Osteoblast (primary cell): ENCODE measurements around the gene IQCN. TPM values are rescaled to one million over a fixed set of nuclear protein-coding genes. Genes with fewer than 3 reads are reported as not detected.
"Not testable (repeated sequence)": the region's sequence is repeated elsewhere in the genome, so short reads cannot be mapped to it uniquely, and the experiment has no call there.

Experiments used
- DNase-seq: peaks from one replicate; pipeline ENCODE4 v3.0.0; 2011; ENCODE audit warnings: low spot score, mixed read lengths; ENCODE audit not compliant: insufficient read length; ENCODE audit errors: missing footprints
- H2AFZ ChIP-seq: 2 replicates; pipeline ENCODE4 v1.6.0; 2011; ENCODE audit warnings: mild to moderate bottlenecking, low read length
- H3K27ac ChIP-seq: 2 replicates; pipeline ENCODE4 v1.5.1; 2011; ENCODE audit warnings: mild to moderate bottlenecking, low read depth, low read length, moderate library complexity
- H3K27me3 ChIP-seq: 2 replicates; pipeline ENCODE4 v1.6.0; 2012; ENCODE audit warnings: mild to moderate bottlenecking, control low read depth, inconsistent platforms, low read length, moderate library complexity; ENCODE audit not compliant: insufficient read depth
- H3K36me3 ChIP-seq: 2 replicates; pipeline ENCODE4 v1.5.1; 2011; ENCODE audit warnings: mild to moderate bottlenecking, low read length, control low read depth, moderate library complexity; ENCODE audit not compliant: insufficient read depth
- H3K4me1 ChIP-seq: 2 replicates; pipeline ENCODE4 v1.5.1; 2011; ENCODE audit warnings: mild to moderate bottlenecking, low read length, control low read depth, moderate library complexity; ENCODE audit not compliant: insufficient read depth
- H3K4me2 ChIP-seq: 2 replicates; pipeline ENCODE4 v1.6.0; 2011; ENCODE audit warnings: mild to moderate bottlenecking, low read length; ENCODE audit not compliant: insufficient read depth
- H3K4me3 ChIP-seq: fragments of 200-600 bp; sonication (generic); 3 replicates; pipeline ENCODE4 v1.5.1; 2012; ENCODE audit warnings: mild to moderate bottlenecking, low read length, inconsistent platforms; ENCODE audit not compliant: insufficient read depth
- H3K79me2 ChIP-seq: 2 replicates; pipeline ENCODE4 v1.6.0; 2012; ENCODE audit warnings: mild to moderate bottlenecking, low read length, control low read depth, inconsistent platforms; ENCODE audit not compliant: insufficient read depth
- H3K9me3 ChIP-seq: 2 replicates; pipeline ENCODE4 v1.5.1; 2011; ENCODE audit warnings: low read depth, low read length, control low read depth
- H4K20me1 ChIP-seq: 2 replicates; pipeline ENCODE4 v1.6.0; 2012; ENCODE audit warnings: mild to moderate bottlenecking, low read length, control low read depth; ENCODE audit not compliant: insufficient read depth
- total RNA-seq: library from RNA; depleted of rRNA; stranded (reverse); fragments of >200 nt; gene quantifications from 2 replicates; pipeline ENCODE4 v1.2.3, GENCODE V29; 2012
- TF ChIP-seq, protein P1 (sequence below): IDR thresholded peaks from 2 replicates; pipeline ENCODE4 v1.5.1; 2011; ENCODE audit warnings: mild to moderate bottlenecking, low read depth, low read length, moderate library complexity; ENCODE audit errors: extremely low read depth

IQCN gene
- total RNA-seq, 1 donor: 2.5 TPM

DNA sequence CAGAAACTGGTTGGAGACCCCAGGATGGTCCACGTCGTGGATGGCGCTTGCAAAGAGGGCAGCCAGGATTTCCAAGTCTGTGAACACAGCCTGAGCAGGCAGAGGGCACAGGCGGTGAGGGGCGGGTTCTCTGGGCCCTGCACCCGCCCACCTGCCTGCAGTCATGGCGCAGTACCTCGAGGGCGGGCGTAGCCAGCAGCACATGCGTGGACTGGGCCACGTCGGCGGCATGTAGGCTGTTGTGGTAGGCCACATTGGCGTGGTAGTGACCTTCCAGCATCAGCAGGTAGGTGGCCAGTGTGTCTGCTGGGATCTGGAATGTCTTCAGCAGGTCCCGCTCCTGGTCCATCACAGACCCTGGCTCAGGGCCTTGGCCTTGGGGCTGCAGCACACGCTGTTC is 56.1 kb downstream of the IQCN start:
- no peak overlapping the region for H2AFZ ChIP-seq
- H3K4me3 ChIP-seq: no peak overlapping the region
- H3K27ac ChIP-seq: no peak overlapping the region
- no peaks in the 10 kb centered on the region for H3K27me3 ChIP-seq
- no peaks in the 10 kb centered on the region for H3K9me3 ChIP-seq
- peak; percentile 36 for DNase-seq
- H3K4me1 ChIP-seq: peaks cover 10% of the 10 kb centered on the region
- H3K79me2 ChIP-seq: no peaks in the 10 kb centered on the region
- no peak overlapping the region for H3K4me2 ChIP-seq
- H3K36me3 ChIP-seq: no peaks in the 10 kb centered on the region
- peaks cover 2% of the 10 kb centered on the region for H4K20me1 ChIP-seq
- TF ChIP-seq, protein P1, sequence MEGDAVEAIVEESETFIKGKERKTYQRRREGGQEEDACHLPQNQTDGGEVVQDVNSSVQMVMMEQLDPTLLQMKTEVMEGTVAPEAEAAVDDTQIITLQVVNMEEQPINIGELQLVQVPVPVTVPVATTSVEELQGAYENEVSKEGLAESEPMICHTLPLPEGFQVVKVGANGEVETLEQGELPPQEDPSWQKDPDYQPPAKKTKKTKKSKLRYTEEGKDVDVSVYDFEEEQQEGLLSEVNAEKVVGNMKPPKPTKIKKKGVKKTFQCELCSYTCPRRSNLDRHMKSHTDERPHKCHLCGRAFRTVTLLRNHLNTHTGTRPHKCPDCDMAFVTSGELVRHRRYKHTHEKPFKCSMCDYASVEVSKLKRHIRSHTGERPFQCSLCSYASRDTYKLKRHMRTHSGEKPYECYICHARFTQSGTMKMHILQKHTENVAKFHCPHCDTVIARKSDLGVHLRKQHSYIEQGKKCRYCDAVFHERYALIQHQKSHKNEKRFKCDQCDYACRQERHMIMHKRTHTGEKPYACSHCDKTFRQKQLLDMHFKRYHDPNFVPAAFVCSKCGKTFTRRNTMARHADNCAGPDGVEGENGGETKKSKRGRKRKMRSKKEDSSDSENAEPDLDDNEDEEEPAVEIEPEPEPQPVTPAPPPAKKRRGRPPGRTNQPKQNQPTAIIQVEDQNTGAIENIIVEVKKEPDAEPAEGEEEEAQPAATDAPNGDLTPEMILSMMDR: no peak

DNA sequence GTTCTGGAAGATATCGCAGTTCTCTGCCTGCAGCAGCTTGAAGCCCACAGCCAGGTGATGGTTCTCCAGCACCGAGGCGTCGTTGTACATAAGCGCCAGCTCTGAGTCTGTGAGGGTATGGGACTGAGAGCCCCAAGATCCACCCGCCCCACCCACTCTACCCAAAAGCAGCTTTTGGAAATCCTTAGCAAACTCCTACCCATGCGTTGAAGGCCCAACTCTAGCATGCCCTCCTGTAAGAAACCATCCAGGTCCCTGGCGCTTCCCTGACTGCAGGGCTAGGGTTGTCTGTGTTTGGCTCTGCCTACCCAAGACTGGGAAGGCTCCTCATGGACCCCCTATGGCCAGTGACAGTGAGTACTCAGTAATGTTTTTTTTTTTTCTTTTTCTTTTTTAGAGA is 57.5 kb downstream of the IQCN start:
- DNase-seq: peak; percentile 4
- Histone ChIP-seq H3K79me2 (no peaks in the 10 kb centered on the region), H3K9me3 (no peaks in the 10 kb centered on the region), H3K27me3 (no peaks in the 10 kb centered on the region), H4K20me1 (peaks cover 2% of the 10 kb centered on the region), H3K4me2 (no peak overlapping the region), H3K4me3 (no peak overlapping the region), H3K36me3 (no peaks in the 10 kb centered on the region), H3K27ac (no peak overlapping the region), H2AFZ (no peak overlapping the region), H3K4me1 (peaks cover 10% of the 10 kb centered on the region)
- TF ChIP-seq, protein P1: no peak

DNA sequence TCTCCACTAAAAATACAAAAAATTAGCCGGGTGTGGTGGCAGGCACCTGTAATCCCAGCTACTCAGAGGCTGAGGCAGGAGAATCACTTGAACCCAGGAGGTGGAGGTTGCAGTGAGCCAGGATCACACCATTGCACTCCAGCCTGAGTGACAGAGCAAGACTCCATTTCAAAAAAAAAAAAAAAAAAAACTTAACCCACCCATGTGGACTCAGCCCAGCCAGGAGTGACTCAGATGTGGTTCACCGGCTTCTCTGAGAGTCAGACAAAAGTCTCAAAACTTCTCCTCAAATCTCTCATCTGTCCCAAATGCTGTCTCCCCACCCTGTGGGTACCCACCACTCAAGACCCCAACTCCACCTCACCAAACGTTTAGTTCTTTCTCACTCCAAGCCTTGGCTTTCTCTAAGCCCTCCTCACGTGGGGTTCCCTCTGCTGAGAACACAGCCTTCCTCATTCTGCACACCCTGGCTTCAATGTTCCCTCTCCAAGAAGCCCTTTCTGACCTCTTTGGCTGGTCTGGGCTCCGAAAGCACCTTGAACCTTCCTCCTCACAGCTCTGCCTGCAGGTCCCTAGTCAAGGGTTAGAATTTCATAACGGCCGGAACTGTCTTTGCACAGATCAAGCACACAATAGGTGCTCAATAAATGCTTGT is 59.3 kb downstream of the IQCN start:
- TF ChIP-seq, protein P1: no peak
- DNase-seq: peak; percentile 98
- peak overlapping the region; percentile 0 for H3K27ac ChIP-seq
- no peak overlapping the region for H3K4me3 ChIP-seq
- peaks cover 10% of the 10 kb centered on the region for H3K4me1 ChIP-seq
- H4K20me1 ChIP-seq: peaks cover 2% of the 10 kb centered on the region
- no peaks in the 10 kb centered on the region for H3K9me3 ChIP-seq
- H3K36me3 ChIP-seq: no peaks in the 10 kb centered on the region
- no peak overlapping the region for H2AFZ ChIP-seq
- H3K4me2 ChIP-seq: peak overlapping the region; percentile 8
- H3K27me3 ChIP-seq: no peaks in the 10 kb centered on the region
- no peaks in the 10 kb centered on the region for H3K79me2 ChIP-seq

DNA sequence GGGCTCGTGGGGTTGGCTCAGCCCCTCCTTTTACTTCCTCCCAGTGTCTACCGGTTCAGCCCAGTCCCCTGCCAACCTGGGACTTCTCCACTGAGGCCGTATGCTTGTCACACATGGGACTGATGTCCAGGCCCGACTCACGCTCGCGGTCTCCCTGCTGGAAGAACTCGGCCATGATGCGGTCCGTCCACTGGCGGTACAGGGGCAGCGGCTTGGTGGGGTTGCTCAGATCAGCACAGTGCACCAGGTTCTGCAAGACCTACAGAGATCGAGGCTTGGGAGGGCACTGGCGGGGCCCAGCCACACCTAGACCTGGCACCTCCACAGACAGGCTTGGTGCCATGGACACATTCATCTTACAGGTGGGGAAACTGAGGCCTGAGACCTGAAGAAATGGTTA is 62.6 kb downstream of the IQCN start:
- Histone ChIP-seq H3K4me1 (peaks cover 14% of the 10 kb centered on the region), H3K27me3 (no peaks in the 10 kb centered on the region), H3K4me2 (no peak overlapping the region), H3K36me3 (no peaks in the 10 kb centered on the region), H3K27ac (no peak overlapping the region), H2AFZ (no peak overlapping the region), H3K9me3 (no peaks in the 10 kb centered on the region), H4K20me1 (peaks cover 2% of the 10 kb centered on the region), H3K79me2 (no peaks in the 10 kb centered on the region), H3K4me3 (no peak overlapping the region)
- peak; percentile 4 for DNase-seq
- TF ChIP-seq, protein P1: no peak

- H2AFZ ChIP-seq, H3K36me3 ChIP-seq, H3K4me3 ChIP-seq, H4K20me1 ChIP-seq, H3K27ac ChIP-seq, H3K79me2 ChIP-seq, H3K27me3 ChIP-seq, DNase-seq, H3K9me3 ChIP-seq, H3K4me2 ChIP-seq: not testable (repeated sequence)
- peaks cover 19% of the 10 kb centered on the region for H3K4me1 ChIP-seq
Measured at GRCh38 chr19:18209912-18210311, 64.3 kb downstream of the IQCN start.
